DND-41 (cell line): Measurements from ENCODE around the gene KRTAP10-12.

Experiments
- ATAC-seq: fragments of 200-7000 bp; cut with Tn5 transposase; 3 replicates; pipeline ENCODE4 v1.9.1; 2021; ENCODE audit warnings: low read depth; ENCODE audit not compliant: insufficient read depth
- DNase-seq: peaks from one replicate; pipeline ENCODE4 v3.0.0-alpha.2; 2020
- H2AFZ ChIP-seq: 2 replicates; pipeline ENCODE4 v1.6.0; 2012; ENCODE audit warnings: low read depth, low read length
- H3K27ac ChIP-seq: 2 replicates; pipeline ENCODE4 v1.5.1; 2012; ENCODE audit warnings: low read length, inconsistent platforms
- H3K27me3 ChIP-seq: fragments of 200-600 bp; sonication (generic); 2 replicates; pipeline ENCODE4 v1.6.0; 2012; ENCODE audit warnings: low read length, mild to moderate bottlenecking, inconsistent platforms; ENCODE audit not compliant: insufficient read depth, poor library complexity
- H3K36me3 ChIP-seq: 2 replicates; pipeline ENCODE4 v1.5.1; 2012; ENCODE audit warnings: low read length, inconsistent platforms; ENCODE audit not compliant: insufficient read depth
- H3K4me1 ChIP-seq: 2 replicates; pipeline ENCODE4 v1.5.1; 2012; ENCODE audit warnings: mild to moderate bottlenecking, low read length; ENCODE audit not compliant: insufficient read depth
- H3K4me2 ChIP-seq: 2 replicates; pipeline ENCODE4 v1.6.0; 2012; ENCODE audit warnings: mild to moderate bottlenecking, moderate library complexity, low read length, inconsistent platforms; ENCODE audit not compliant: insufficient read depth
- H3K4me3 ChIP-seq, 2 experiments: fragments of 200-600 bp in 1 of 2; shearing (Covaris generic) in 1 of 2; 2 replicates each; pipeline ENCODE4 v1.5.1; 2012 to 2016; ENCODE audit warnings: inconsistent platforms in 2 of 2, low read length in 2 of 2, mild to moderate bottlenecking in 2 of 2, low read depth in 1 of 2, moderate library complexity in 1 of 2
- H3K79me2 ChIP-seq: 2 replicates; pipeline ENCODE4 v1.6.0; 2012; ENCODE audit warnings: low read length, inconsistent platforms; ENCODE audit not compliant: insufficient read depth
- H3K9ac ChIP-seq: 2 replicates; pipeline ENCODE4 v1.6.0; 2012; ENCODE audit warnings: low read depth, mild to moderate bottlenecking, inconsistent platforms, low read length, moderate library complexity
- H3K9me3 ChIP-seq: 2 replicates; pipeline ENCODE4 v1.5.1; 2012; ENCODE audit warnings: low read length, moderate library complexity, mild to moderate bottlenecking, inconsistent platforms; ENCODE audit not compliant: insufficient read depth, severe bottlenecking
- H4K20me1 ChIP-seq: 2 replicates; pipeline ENCODE4 v1.6.0; 2012; ENCODE audit warnings: low read length; ENCODE audit not compliant: insufficient read depth
- EZH2 ChIP-seq: IDR thresholded peaks from 3 replicates; pipeline ENCODE4 v1.6.1; 2012; ENCODE audit warnings: borderline replicate concordance, low read depth, mild to moderate bottlenecking, moderate library complexity, low read length, inconsistent platforms; ENCODE audit not compliant: severe bottlenecking
- TF ChIP-seq, protein P1 (sequence below): IDR thresholded peaks from 2 replicates; pipeline ENCODE4 v1.5.1; 2012; ENCODE audit warnings: borderline replicate concordance, low read length, moderate library complexity, mild to moderate bottlenecking; ENCODE audit not compliant: poor library complexity, severe bottlenecking; ENCODE audit errors: extremely low read depth

Gene KRTAP10-12

DNA sequence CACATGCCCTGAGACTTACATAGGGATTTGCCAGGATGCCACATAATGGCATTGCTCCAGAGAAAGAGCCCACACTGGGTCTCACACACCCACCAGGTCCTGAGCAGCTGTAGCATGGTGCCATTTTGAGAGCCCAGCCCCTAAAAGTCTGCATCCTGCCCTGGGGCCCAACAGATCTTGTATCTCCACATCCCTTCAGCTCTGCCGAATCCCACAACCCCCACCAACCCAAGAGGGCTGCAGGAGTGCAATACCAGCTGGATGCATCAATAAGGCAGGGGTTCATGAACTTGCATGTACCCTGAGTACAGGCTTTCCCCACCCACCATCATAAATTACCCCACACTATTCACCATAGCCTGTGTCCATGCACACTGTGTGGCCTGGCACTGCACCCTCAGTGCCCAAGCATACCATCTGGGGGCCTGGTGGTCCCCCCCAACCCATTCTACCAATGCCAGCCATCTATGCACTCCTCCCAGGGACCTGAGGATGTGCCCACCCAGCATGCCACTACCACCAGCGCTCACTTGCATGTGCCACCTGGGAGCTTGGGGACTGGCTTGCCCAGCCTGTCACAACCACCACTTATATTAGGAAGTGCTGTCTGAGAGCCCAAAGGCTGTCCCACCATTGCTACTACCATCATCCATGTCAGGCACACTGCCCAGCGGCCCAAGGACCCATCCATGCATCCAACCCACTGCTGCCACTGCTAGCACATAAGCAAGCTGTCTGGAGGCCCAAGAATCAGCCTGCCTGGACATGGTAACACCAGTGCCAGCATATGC, 26.1 kb upstream of the KRTAP10-12 start:
- Histone ChIP-seq H3K79me2 (no peaks in the 10 kb centered on the region), H3K4me3 (no peak overlapping the region), H2AFZ (no peak overlapping the region), H3K36me3 (no peaks in the 10 kb centered on the region), H3K9me3 (peaks cover 10% of the 10 kb centered on the region), H4K20me1 (no peaks in the 10 kb centered on the region), H3K27ac (no peak overlapping the region), H3K27me3 (no peaks in the 10 kb centered on the region), H3K4me1 (no peaks in the 10 kb centered on the region), H3K9ac (no peak overlapping the region), H3K4me2 (no peak overlapping the region)
- TF ChIP-seq, protein P1, sequence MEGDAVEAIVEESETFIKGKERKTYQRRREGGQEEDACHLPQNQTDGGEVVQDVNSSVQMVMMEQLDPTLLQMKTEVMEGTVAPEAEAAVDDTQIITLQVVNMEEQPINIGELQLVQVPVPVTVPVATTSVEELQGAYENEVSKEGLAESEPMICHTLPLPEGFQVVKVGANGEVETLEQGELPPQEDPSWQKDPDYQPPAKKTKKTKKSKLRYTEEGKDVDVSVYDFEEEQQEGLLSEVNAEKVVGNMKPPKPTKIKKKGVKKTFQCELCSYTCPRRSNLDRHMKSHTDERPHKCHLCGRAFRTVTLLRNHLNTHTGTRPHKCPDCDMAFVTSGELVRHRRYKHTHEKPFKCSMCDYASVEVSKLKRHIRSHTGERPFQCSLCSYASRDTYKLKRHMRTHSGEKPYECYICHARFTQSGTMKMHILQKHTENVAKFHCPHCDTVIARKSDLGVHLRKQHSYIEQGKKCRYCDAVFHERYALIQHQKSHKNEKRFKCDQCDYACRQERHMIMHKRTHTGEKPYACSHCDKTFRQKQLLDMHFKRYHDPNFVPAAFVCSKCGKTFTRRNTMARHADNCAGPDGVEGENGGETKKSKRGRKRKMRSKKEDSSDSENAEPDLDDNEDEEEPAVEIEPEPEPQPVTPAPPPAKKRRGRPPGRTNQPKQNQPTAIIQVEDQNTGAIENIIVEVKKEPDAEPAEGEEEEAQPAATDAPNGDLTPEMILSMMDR: no peak
- no peak for TF ChIP-seq EZH2
- ATAC-seq: no peak
- DNase-seq: no peak

DNA sequence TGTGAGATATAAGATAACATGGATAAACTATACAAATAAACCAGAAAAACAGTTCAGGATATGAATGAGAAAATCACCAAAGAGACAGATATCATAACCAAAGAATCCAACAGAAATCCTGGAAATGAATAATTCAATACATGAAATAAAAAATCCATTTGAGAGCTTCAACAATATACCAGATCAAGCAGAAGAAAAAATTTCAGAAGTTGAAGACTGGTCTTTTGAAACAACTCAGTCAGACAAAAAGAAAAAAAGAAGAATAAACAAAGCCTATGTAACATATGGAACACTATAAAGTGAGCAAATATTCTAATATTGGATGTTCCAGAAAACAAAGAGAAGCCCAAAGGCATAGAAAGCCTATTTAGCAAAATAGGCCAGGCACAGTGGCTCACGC, 25.1 kb upstream of the KRTAP10-12 start:
- Histone ChIP-seq H3K27me3 (no peaks in the 10 kb centered on the region), H3K36me3 (no peaks in the 10 kb centered on the region), H3K4me3 (no peak overlapping the region), H3K9me3 (peaks cover 10% of the 10 kb centered on the region), H3K79me2 (no peaks in the 10 kb centered on the region), H3K9ac (no peak overlapping the region), H2AFZ (no peak overlapping the region), H3K4me1 (no peaks in the 10 kb centered on the region), H4K20me1 (no peaks in the 10 kb centered on the region), H3K27ac (no peak overlapping the region), H3K4me2 (no peak overlapping the region)
- ATAC-seq (no peak), DNase-seq (no peak)
- TF ChIP-seq, protein P1: no peak
- TF ChIP-seq EZH2: no peak

DNA sequence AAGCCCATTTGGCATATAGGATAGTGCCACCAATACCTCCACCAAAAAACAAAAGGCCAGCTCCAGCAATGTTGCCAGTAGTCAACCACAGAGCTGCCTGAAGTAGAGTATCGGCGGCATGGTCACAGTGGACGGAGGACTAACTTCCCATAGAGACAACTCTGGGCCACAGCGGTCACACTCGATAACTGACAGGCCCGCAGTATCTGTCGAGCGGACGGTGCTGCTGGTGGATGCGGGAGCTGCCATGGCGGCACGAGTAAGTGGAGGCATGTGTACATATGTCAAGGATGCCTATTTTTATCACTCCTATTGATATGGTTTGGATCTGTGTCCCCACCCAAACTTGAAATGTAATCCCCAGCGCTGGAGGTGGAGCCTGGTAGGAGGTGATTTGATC, 19.1 kb upstream of the KRTAP10-12 start:
- no peak overlapping the region for H3K4me2 ChIP-seq
- DNase-seq: no peak
- no peaks in the 10 kb centered on the region for H3K4me1 ChIP-seq
- H3K9ac ChIP-seq: no peak overlapping the region
- H3K4me3 ChIP-seq: no peak overlapping the region
- H3K9me3 ChIP-seq: no peaks in the 10 kb centered on the region
- H3K27ac ChIP-seq: no peak overlapping the region
- H2AFZ ChIP-seq: no peak overlapping the region
- TF ChIP-seq, protein P1: no peak
- TF ChIP-seq EZH2: no peak
- no peaks in the 10 kb centered on the region for H3K79me2 ChIP-seq
- H4K20me1 ChIP-seq: no peaks in the 10 kb centered on the region
- no peaks in the 10 kb centered on the region for H3K36me3 ChIP-seq
- H3K27me3 ChIP-seq: no peaks in the 10 kb centered on the region
- ATAC-seq: no peak

DNA sequence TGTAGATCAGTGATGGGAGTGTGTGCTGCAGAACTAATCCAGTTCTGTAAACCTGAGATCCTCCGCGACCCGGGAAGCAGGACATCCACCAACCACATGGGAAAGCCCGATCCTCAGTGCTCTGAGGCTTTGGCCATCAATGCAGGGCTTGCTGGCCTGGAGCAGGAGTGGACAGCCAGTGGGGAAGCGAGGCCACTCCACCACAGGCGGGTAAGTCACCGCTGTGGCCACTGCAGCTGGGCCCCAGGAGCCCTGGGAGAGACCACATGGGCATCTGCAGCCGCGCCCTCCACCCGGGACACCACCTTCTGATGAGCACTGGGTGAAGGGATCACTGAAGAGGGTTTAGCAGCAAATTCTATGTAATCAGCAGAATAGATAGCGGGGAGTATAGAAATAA, 15.8 kb upstream of the KRTAP10-12 start:
- DNase-seq: no peak

More for the DNA sequence above, 15.8 kb upstream of the KRTAP10-12 start:
- H3K4me2 ChIP-seq: no peak overlapping the region
- no peak overlapping the region for H2AFZ ChIP-seq
- no peak overlapping the region for H3K27ac ChIP-seq
- no peaks in the 10 kb centered on the region for H3K79me2 ChIP-seq
- TF ChIP-seq, protein P1: no peak
- TF ChIP-seq EZH2: no peak
- no peaks in the 10 kb centered on the region for H3K9me3 ChIP-seq
- H4K20me1 ChIP-seq: no peaks in the 10 kb centered on the region
- H3K27me3 ChIP-seq: no peaks in the 10 kb centered on the region
- no peaks in the 10 kb centered on the region for H3K36me3 ChIP-seq
- H3K4me1 ChIP-seq: no peaks in the 10 kb centered on the region
- H3K4me3 ChIP-seq: no peak overlapping the region
- no peak for ATAC-seq
- H3K9ac ChIP-seq: no peak overlapping the region
